K562 (cell line): Measurements from ENCODE around the gene MRPL37. TPM values are rescaled to one million over a fixed set of nuclear protein-coding genes. Genes with fewer than 3 reads are reported as not detected.

ENCODE experiments used
- ATAC-seq: fragments of 200-7000 bp; cut with Tn5 transposase; 3 replicates; pipeline ENCODE4 v1.9.1; 2020; ENCODE audit warnings: moderate library complexity
- BruUV-seq: library from RNA; stranded (reverse); fragments of 400-500 nt; replicated peaks from 2 replicates; lab custom pipeline; 2021; lab: Mats Ljungman, UMichigan
- CTCF ChIA-PET: fragments of 300-600 bp; formaldehyde crosslinking; extraction: SDS; loops from one replicate; lab custom pipeline; 2021; ENCODE audit warnings: low intra/inter-chr PET ratio; lab: Yijun Ruan, JAX
- POLR2A ChIA-PET: fragments of 300-600, 350-650 bp; sonication (Branson Sonifier 250); formaldehyde crosslinking; extraction: SDS; loops from one replicate; lab custom pipeline; 2021; ENCODE audit warnings: antibody characterized with exemption, inconsistent platforms; lab: Yijun Ruan, JAX
- DNase-seq, 4 experiments: peaks; one replicate each; pipeline versions ENCODE4 v3.0.0 to v3.0.0-alpha.2; 2011 to 2018; ENCODE audit warnings: low spot score in 3 of 4, mixed read lengths in 3 of 4; ENCODE audit errors: extremely low read depth in 1 of 4
- FAIRE-seq: peaks from 2 replicates; lab custom pipeline; 2011; peaks lifted over from hg19 to GRCh38; lab: Jason Lieb, UNC
- H2AFZ ChIP-seq: 2 replicates; pipeline ENCODE4 v1.6.0; 2011; ENCODE audit warnings: low read depth, low read length, control low read depth, inconsistent platforms
- H3K27ac ChIP-seq: fragments of 200-600 bp; 3 replicates; pipeline ENCODE4 v1.8.0; 2011; ENCODE audit warnings: low read depth, mild to moderate bottlenecking, control low read depth, inconsistent platforms, low read length, moderate library complexity, mixed read lengths; ENCODE audit errors: extremely low read depth
- H3K27me3 ChIP-seq, 2 experiments: fragments of 300-600 bp in 1 of 2; 2 replicates in 1 of 2; 3 replicates in 1 of 2; pipeline versions ENCODE4 v1.6.0 to v1.8.0; 2011; ENCODE audit warnings: inconsistent platforms in 2 of 2, low read length in 2 of 2, mild to moderate bottlenecking in 1 of 2, mixed read lengths in 1 of 2, moderate library complexity in 1 of 2; ENCODE audit not compliant: control insufficient read depth in 2 of 2, insufficient read depth in 2 of 2
- H3K36me3 ChIP-seq: fragments of 300-600 bp; 3 replicates; pipeline ENCODE4 v1.8.0; 2011; ENCODE audit warnings: mild to moderate bottlenecking, low read length, inconsistent platforms; ENCODE audit not compliant: control insufficient read depth, insufficient read depth
- H3K4me1 ChIP-seq, 2 experiments: fragments of 200-600 bp in 1 of 2; replicated peaks in 1 of 2; 2 replicates in 1 of 2; 3 replicates in 1 of 2; pipeline versions ENCODE4 v1.5.1 to v1.8.0; 2011; ENCODE audit warnings: inconsistent platforms in 2 of 2, low read length in 2 of 2, mild to moderate bottlenecking in 1 of 2, mixed read lengths in 1 of 2, moderate library complexity in 1 of 2; ENCODE audit not compliant: control insufficient read depth in 2 of 2, insufficient read depth in 2 of 2
- H3K4me2 ChIP-seq: 2 replicates; pipeline ENCODE4 v1.6.1; 2011; ENCODE audit warnings: low read length, control low read depth, inconsistent platforms, mixed read lengths; ENCODE audit not compliant: insufficient read depth
- H3K4me3 ChIP-seq: fragments of 200-600 bp; sonication (generic), shearing (Covaris generic); 2 replicates; pipeline ENCODE4 v1.5.1; 2016; ENCODE audit warnings: control low read depth, inconsistent platforms
- H3K79me2 ChIP-seq: fragments of 200-600 bp; 3 replicates; pipeline ENCODE4 v1.8.0; 2011; ENCODE audit warnings: low read length, inconsistent platforms; ENCODE audit not compliant: control insufficient read depth, insufficient read depth
- H3K9ac ChIP-seq, 2 experiments: 2 replicates each; pipeline versions ENCODE4 v1.6.0 to v1.6.1; 2011; ENCODE audit warnings: low read depth in 2 of 2, low read length in 2 of 2, control low read depth in 1 of 2, inconsistent platforms in 1 of 2, mild to moderate bottlenecking in 1 of 2, mixed read lengths in 1 of 2; ENCODE audit not compliant: insufficient read depth in 1 of 2
- H3K9me1 ChIP-seq: one replicate; pipeline ENCODE4 v1.6.0; 2011; ENCODE audit warnings: inconsistent platforms, mild to moderate bottlenecking, low read length, moderate library complexity; ENCODE audit not compliant: control insufficient read depth, insufficient read depth
- H3K9me3 ChIP-seq: replicated peaks from 2 replicates; pipeline ENCODE4 v1.5.1; 2011; ENCODE audit warnings: low read depth, low read length, inconsistent platforms; ENCODE audit not compliant: control insufficient read depth, insufficient read depth
- H4K20me1 ChIP-seq: replicated peaks from 2 replicates; pipeline ENCODE4 v1.6.1; 2011; ENCODE audit warnings: low read length, inconsistent platforms, mixed read lengths; ENCODE audit not compliant: control insufficient read depth, insufficient read depth
- FIP1L1 ChIP-seq: fragments of 200-400 bp; formaldehyde crosslinking; IDR thresholded peaks from 2 replicates; pipeline ENCODE4 v1.6.1; 2018; ENCODE audit warnings: mild to moderate bottlenecking, low read depth, low read length; ENCODE audit not compliant: poor library complexity, severe bottlenecking
- POLR2A ChIP-seq: fragments of 450-650 bp; conservative IDR thresholded peaks from 2 replicates; pipeline ENCODE4 v1.6.1; 2016
- PTTG1 ChIP-seq: fragments of 450-650 bp; IDR thresholded peaks from 2 replicates; pipeline ENCODE4 v1.6.1; 2016; ENCODE audit warnings: low read depth, mild to moderate bottlenecking, missing genetic modification characterization, missing compliant biosample characterization
- RB1 ChIP-seq: fragments of 450-650 bp; IDR thresholded peaks from 2 replicates; pipeline ENCODE4 v1.6.1; 2017; ENCODE audit warnings: low read depth, mild to moderate bottlenecking
- SAFB ChIP-seq: fragments of 200-400 bp; formaldehyde crosslinking; IDR thresholded peaks from 2 replicates; pipeline ENCODE4 v1.6.1; 2017; ENCODE audit warnings: low read depth, low read length, borderline replicate concordance
- ZNF282 ChIP-seq: sonication (generic); formaldehyde crosslinking; IDR thresholded peaks from 2 replicates; pipeline ENCODE4 v1.8.1; 2023; ENCODE audit warnings: missing genetic modification reagents
- ZNF589 ChIP-seq: fragments of 200-800 bp; sonication (Bioruptor generic); IDR thresholded peaks from 2 replicates; pipeline ENCODE4 v1.6.1; 2016; ENCODE audit warnings: low read depth, missing genetic modification characterization, missing compliant biosample characterization
- WGBS: fragments of 100-300 bp; shearing (Covaris generic); methylation state at CpG from one replicate; pipeline ENCODE4 v1.1.6; 2016; ENCODE audit warnings: low coverage, mixed read lengths; ENCODE audit not compliant: insufficient coverage; ENCODE audit errors: missing lambda C conversion rate; 5-methylcytosine and 5-hydroxymethylcytosine counted together
- in situ Hi-C: fragments of 300-500 bp; cut with MboI; formaldehyde crosslinking; loops from 4 replicates; pipeline ENCODE4 v1.15.0; 2018; ENCODE audit warnings: inconsistent platforms, mixed read lengths
- intact Hi-C: fragments of 100-400 bp; cut with micrococcal nuclease; formaldehyde crosslinking; loops from 2 replicates; pipeline ENCODE4 v1.14.2; 2022
- polyA plus RNA-seq, 8 experiments: library from polyadenylated mRNA; depleted of rRNA in 4 of 8; stranded (reverse) in 5 of 8; unstranded in 3 of 8; fragments of >200 nt; fragmentation: Nextera tagmentation in 2 of 8; fragmentation: Illumina TruSeq in 1 of 8; extraction: Ambion mirVana in 2 of 8; extraction: Trizol in 1 of 8; gene quantifications; 2 replicates each; pipeline versions ENCODE4 v1.2.1 to v1.2.3, GENCODE V29; 2011 to 2014; ENCODE audit warnings: inconsistent platforms in 1 of 8, missing spikeins in 1 of 8
- total RNA-seq, 7 experiments: library from RNA; depleted of rRNA in 6 of 7; stranded (reverse); fragments of >200 nt in 6 of 7; fragmentation: Illumina TruSeq in 2 of 7; extraction: Trizol in 2 of 7; gene quantifications; 2 replicates each; pipeline versions ENCODE4 v1.2.1 to v1.2.3, GENCODE V29; 2011 to 2021; ENCODE audit warnings: low replicate concordance in 1 of 7

Gene MRPL37
- total and polyA plus RNA-seq, 9 of the 15 experiments (the other 6 are each of a cell fraction or from before 2014, with no cell fraction given) = 52.2 to 303 (median 180) TPM

DNA sequence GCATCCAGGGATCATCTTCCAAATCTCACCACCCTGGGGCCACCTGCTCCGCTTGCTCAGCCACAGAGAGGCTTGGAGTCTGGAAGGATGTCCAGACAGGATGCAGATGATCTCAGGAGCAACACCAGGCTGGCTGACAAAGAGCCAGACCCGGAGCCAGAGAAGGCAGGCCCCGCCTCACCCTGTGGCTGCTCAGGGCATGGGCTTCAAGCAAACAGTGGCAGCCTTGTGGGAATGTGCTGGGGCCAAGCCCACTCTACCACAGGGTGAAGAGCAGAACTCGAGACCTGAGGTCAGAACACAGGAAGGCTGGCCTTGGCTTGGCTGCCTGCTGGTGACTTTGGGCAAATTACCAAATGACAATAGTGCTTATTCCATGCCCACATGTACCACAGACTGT, 45.5 kb downstream of the MRPL37 start:
- POLR2A ChIA-PET = no interaction called here
- CTCF ChIA-PET = no interaction called here
- H3K27ac ChIP-seq = no peak overlapping the region
- H3K4me2 ChIP-seq = no peak overlapping the region
- H3K79me2 ChIP-seq = no peaks in the 10 kb centered on the region
- no peaks in the 10 kb centered on the region for H3K9me3 ChIP-seq
- ATAC-seq (no peak), DNase-seq (no peak), FAIRE-seq (no peak)
- H3K4me1 ChIP-seq = peaks cover 0 to 4% of the 10 kb centered on the region in 2 experiments; a peak in 2 of 5 replicates
- peak overlapping the region in 1 of 2 experiments; percentile 43; a peak in 1 of 4 replicates for H3K9ac ChIP-seq
- no peak for TF ChIP-seq ZNF282 (CRISPR knock-in tag)
- TF ChIP-seq PTTG1 (tag) = no peak
- no peak for TF ChIP-seq ZNF589 (CRISPR knock-in tag)
- TF ChIP-seq FIP1L1 = no peak
- no peak for TF ChIP-seq POLR2A
- TF ChIP-seq RB1 = no peak
- no peak for TF ChIP-seq SAFB
- in situ Hi-C loops = no loop called here
- no peak overlapping the region for H3K4me3 ChIP-seq
- no peak overlapping the region for H2AFZ ChIP-seq
- H3K36me3 ChIP-seq = peaks cover 74% of the 10 kb centered on the region; the same call in 2 of the 3 replicates
- BruUV-seq = no TSS peak
- no peaks in the 10 kb centered on the region for H3K9me1 ChIP-seq
- intact Hi-C loops = no loop called here
- WGBS = 87% methylated on average over 3 of the region's 4 CpGs
- H3K27me3 ChIP-seq = no peaks in the 10 kb centered on the region
- peaks cover 3% of the 10 kb centered on the region; the same call in 1 of the 2 replicates for H4K20me1 ChIP-seq
